ENCODE measurements around the gene DND1.

The DND1 gene

DNA sequence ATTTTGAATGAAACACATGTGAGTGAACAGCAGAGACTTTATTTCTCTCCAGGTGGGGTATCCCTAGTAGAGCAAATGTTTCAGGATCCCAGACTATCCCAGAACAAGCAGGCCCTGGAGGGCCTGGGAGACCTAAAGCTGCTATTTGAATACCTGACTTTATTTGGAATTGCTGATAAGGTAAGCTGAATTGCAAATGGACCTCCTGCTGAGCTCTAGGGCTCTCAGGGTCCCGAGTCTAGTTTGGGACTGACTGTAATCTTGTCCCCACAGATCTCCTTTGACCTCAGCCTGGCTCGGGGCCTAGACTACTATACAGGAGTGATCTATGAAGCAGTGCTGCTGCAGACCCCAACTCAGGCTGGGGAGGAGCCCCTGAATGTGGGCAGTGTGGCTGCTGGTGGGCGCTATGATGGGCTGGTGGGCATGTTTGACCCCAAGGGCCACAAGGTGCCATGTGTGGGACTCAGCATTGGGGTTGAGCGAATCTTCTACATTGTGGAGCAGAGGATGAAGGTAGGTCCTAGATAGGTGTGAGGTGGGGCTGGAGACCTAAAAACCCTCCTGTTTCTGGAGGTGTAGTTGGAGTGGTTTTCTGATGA, 23.6 kb upstream of the DND1 start:
- Histone ChIP-seq H3K9ac (ENCODE audit: low read length) (no peak overlapping the region), H3K27me3 (ENCODE audit: control insufficient read depth in 1 of 2, insufficient read depth in 2 of 2, low read length in 2 of 2) (no peaks in the 10 kb centered on the region), H3K4me1 (ENCODE audit: insufficient read depth, low read length) (peaks cover 19% of the 10 kb centered on the region), H3K27ac (ENCODE audit: low read depth, low read length) (no peak overlapping the region), H3K9me3 (ENCODE audit: low read length) (no peaks in the 10 kb centered on the region), H3K36me3 (ENCODE audit: insufficient read depth, low read length) (peaks cover 69% of the 10 kb centered on the region), H3K4me3 (ENCODE audit: low read depth in 1 of 2, low read length in 2 of 2) (no peak overlapping the region)

DNA sequence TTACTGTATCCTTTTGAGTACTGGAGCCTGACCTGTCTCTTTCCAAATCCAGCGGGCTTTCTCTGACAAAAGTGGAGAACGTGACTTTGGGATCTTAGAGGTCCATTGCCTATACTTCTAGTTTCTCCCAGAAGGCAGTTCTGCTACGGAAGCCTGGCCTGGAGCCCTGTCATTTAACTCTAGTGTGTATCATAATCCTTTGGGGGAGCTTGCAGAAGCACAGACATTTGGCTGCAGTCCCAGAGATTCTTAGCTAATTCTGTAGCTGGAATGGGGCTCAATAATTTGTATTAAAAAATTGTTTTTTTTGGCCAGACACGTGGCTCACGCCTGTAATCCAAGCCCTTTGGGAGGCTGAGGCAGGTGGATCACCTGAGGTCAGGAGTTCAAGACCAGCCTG, 20.9 kb upstream of the DND1 start:
- H3K4me3 ChIP-seq (ENCODE audit: low read depth in 1 of 2, low read length in 2 of 2) = no peak overlapping the region
- no peak overlapping the region for H3K27ac ChIP-seq (ENCODE audit: low read depth, low read length)
- H3K9me3 ChIP-seq (ENCODE audit: low read length) = no peaks in the 10 kb centered on the region
- H3K27me3 ChIP-seq (ENCODE audit: control insufficient read depth in 1 of 2, insufficient read depth in 2 of 2, low read length in 2 of 2) = no peaks in the 10 kb centered on the region
- H3K36me3 ChIP-seq (ENCODE audit: insufficient read depth, low read length) = peaks cover 60% of the 10 kb centered on the region
- H3K9ac ChIP-seq (ENCODE audit: low read length) = no peak overlapping the region
- H3K4me1 ChIP-seq (ENCODE audit: insufficient read depth, low read length) = peaks cover 25% of the 10 kb centered on the region

DNA sequence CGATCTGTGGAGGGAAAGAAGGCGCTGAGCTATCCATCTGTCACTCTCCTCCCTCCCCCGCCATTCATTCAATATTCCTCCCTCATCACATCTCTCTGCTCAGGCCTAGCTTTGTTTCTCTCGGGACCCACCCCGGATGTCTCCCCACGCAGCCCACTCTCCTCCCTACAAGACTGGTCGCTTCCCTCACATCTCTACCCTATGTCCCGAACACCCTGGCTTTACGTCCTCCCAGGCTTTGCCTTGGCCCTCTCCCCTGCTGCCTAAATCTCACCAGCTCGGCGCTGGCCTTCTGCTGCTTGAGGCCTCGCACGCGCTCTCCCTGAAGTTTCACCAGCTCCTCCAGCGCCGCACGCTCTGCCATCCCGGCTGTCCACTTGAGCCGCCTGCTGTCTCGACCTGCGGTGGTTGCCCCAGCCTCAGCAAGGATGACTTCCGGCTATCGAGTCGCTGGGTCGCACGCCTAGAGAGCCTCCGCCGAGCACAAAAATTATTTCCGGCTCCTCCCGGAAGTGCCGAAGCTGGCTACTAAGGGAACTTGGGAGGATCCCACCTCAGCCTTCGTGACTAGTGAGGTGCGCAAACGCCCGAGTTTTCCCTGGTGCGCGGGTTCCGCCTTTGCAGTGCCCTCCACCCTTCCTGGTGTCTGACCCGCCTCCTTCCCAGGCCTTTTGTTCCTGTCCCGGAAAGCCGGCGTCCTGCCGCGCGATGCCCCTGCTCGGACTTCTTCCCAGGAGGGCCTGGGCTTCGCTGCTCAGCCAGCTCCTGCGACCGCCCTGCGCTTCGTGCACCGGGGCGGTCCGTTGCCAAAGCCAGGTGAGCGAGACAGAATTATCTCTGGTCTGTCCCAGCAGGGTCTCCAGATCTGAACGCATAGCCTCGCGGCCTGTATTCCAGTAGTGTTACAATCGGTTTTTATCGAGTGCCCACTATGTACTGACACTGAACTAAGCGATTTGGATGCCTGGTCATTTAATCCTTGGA, 17.9 kb upstream of the DND1 start, which contains the start of the genes HARS1 and HARS2:
Gene HARS1, minus strand, starts transcription at position 430 of the 984 bp plus-strand sequence. Its CDS starts 66 bp downstream, at position 364.
Gene HARS2, plus strand, starts transcription at position 515 of the 984 bp plus-strand sequence. Its CDS starts 194 bp downstream, at position 709.
- H3K27me3 ChIP-seq (ENCODE audit: control insufficient read depth in 1 of 2, insufficient read depth in 2 of 2, low read length in 2 of 2) = no peaks in the 10 kb centered on the region
- H3K9ac ChIP-seq (ENCODE audit: low read length) = peak within 1 kb of the TSS; percentile 86
- H3K36me3 ChIP-seq (ENCODE audit: insufficient read depth, low read length) = peaks cover 44% of the 10 kb centered on the region
- H3K4me3 ChIP-seq (ENCODE audit: low read depth in 1 of 2, low read length in 2 of 2) = peak within 1 kb of the TSS; percentile 84 to 91
- H3K27ac ChIP-seq (ENCODE audit: low read depth, low read length) = peak within 1 kb of the TSS; percentile 90
- H3K4me1 ChIP-seq (ENCODE audit: insufficient read depth, low read length) = peaks cover 25% of the 10 kb centered on the region
- no peaks in the 10 kb centered on the region for H3K9me3 ChIP-seq (ENCODE audit: low read length)

DNA sequence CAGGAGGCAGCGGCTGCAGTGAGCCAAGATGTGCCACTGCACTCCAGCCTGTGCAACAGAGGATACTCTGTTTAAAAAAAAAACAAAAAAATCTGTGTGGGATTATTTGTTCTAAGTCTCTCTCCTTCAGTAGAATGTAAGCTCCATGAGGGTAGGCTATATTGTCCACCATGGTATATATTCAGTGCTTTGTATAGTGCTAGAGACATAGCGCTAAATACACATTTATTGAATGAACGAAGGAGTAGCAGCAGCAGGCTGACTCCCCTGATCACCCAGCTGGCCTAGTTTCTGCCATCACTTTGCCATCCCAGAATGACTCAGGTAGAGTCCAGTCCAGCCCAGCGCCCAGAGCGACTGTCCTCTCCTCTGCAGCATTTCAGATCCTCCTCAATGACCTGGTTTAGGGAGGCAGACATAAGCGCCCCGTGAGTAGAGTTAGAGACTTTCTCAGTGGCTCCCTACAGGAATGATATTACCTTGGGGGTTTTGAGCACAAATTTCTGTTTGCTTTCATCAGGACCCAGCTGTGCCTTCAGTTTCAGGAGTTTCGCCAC, 17.1 kb upstream of the DND1 start:
- Histone ChIP-seq H3K27me3 (ENCODE audit: control insufficient read depth in 1 of 2, insufficient read depth in 2 of 2, low read length in 2 of 2) (no peaks in the 10 kb centered on the region), H3K36me3 (ENCODE audit: insufficient read depth, low read length) (peaks cover 38% of the 10 kb centered on the region), H3K27ac (ENCODE audit: low read depth, low read length) (peak overlapping the region; percentile 90), H3K4me3 (ENCODE audit: low read depth in 1 of 2, low read length in 2 of 2) (peak overlapping the region; percentile 84 to 91), H3K9me3 (ENCODE audit: low read length) (no peaks in the 10 kb centered on the region), H3K4me1 (ENCODE audit: insufficient read depth, low read length) (peaks cover 25% of the 10 kb centered on the region), H3K9ac (ENCODE audit: low read length) (peak overlapping the region; percentile 86)

DNA sequence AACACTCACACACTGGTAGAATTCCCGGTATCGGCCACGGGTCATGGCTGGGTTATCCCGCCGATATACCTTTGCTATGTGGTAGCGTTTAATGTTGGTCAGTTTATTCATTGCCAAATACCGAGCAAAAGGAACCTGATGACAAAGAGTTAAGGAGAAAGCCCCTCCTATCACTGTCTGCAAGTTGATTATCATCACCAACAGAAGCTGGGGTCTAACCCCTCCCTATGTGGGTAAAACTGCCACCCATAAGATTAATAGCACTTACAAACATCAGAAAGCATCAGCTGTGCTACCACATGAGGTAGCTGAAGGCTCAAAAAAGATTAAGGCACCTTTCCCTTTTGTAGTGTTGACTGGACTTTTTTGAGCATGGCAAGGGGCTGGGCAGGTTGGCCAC, 5.6 kb upstream of the DND1 start:
- Histone ChIP-seq H3K36me3 (ENCODE audit: insufficient read depth, low read length) (peaks cover 61% of the 10 kb centered on the region), H3K27me3 (ENCODE audit: control insufficient read depth in 1 of 2, insufficient read depth in 2 of 2, low read length in 2 of 2) (no peaks in the 10 kb centered on the region), H3K27ac (ENCODE audit: low read depth, low read length) (no peak overlapping the region), H3K9me3 (ENCODE audit: low read length) (no peaks in the 10 kb centered on the region), H3K4me3 (ENCODE audit: low read depth in 1 of 2, low read length in 2 of 2) (no peak overlapping the region), H3K9ac (ENCODE audit: low read length) (no peak overlapping the region), H3K4me1 (ENCODE audit: insufficient read depth, low read length) (no peaks in the 10 kb centered on the region)

DNA sequence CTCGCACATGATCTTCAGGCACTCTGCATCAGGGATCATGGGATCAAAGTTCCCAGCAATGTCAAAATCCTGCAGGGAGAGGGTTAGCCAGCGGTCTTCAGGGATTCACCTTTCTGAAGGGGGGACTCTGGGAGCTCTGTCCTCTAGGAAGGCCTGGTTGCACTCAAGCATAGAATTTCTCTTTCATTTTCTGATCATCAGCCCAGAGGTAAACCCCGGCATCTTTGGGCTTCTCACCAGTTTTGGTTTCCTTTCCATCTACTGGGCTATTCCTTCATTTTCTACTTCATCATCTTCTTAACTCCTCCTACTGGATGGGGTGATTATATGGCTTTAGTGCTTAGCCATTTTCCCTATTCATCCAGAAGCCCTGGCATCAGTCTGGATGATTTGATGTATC, 4.6 kb upstream of the DND1 start:
- H3K4me1 ChIP-seq (ENCODE audit: insufficient read depth, low read length) = no peaks in the 10 kb centered on the region
- H3K9ac ChIP-seq (ENCODE audit: low read length) = no peak overlapping the region
- peaks cover 61% of the 10 kb centered on the region for H3K36me3 ChIP-seq (ENCODE audit: insufficient read depth, low read length)
- H3K27me3 ChIP-seq (ENCODE audit: control insufficient read depth in 1 of 2, insufficient read depth in 2 of 2, low read length in 2 of 2) = no peaks in the 10 kb centered on the region
- H3K9me3 ChIP-seq (ENCODE audit: low read length) = no peaks in the 10 kb centered on the region
- no peak overlapping the region for H3K4me3 ChIP-seq (ENCODE audit: low read depth in 1 of 2, low read length in 2 of 2)
- no peak overlapping the region for H3K27ac ChIP-seq (ENCODE audit: low read depth, low read length)

DNA sequence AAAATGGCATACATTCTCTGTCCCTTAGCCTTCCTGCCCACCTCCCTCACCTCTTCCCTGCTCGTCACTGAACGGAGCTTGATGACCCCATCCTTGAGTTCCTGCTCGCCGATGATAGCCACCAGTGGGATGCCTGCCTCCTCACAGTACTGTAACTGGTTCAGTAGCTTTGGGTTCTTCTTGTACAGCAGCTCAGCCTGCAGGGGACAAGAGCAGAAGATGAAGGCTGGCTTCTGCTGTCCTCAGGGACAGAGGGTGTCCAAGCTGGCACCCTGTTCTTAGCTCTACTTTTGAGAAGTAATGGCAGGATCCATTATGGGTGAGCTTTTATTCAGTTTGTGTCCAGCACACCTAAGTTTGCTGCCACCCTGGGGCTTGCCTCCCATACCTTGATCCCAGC, 1.3 kb upstream of the DND1 start:
- no peak overlapping the region for H3K9ac ChIP-seq (ENCODE audit: low read length)
- H3K4me1 ChIP-seq (ENCODE audit: insufficient read depth, low read length) = no peaks in the 10 kb centered on the region
- H3K27me3 ChIP-seq (ENCODE audit: control insufficient read depth in 1 of 2, insufficient read depth in 2 of 2, low read length in 2 of 2) = no peaks in the 10 kb centered on the region
- H3K27ac ChIP-seq (ENCODE audit: low read depth, low read length) = no peak overlapping the region
- H3K36me3 ChIP-seq (ENCODE audit: insufficient read depth, low read length) = peaks cover 55% of the 10 kb centered on the region
- no peaks in the 10 kb centered on the region for H3K9me3 ChIP-seq (ENCODE audit: low read length)
- no peak overlapping the region for H3K4me3 ChIP-seq (ENCODE audit: low read depth in 1 of 2, low read length in 2 of 2)

DNA sequence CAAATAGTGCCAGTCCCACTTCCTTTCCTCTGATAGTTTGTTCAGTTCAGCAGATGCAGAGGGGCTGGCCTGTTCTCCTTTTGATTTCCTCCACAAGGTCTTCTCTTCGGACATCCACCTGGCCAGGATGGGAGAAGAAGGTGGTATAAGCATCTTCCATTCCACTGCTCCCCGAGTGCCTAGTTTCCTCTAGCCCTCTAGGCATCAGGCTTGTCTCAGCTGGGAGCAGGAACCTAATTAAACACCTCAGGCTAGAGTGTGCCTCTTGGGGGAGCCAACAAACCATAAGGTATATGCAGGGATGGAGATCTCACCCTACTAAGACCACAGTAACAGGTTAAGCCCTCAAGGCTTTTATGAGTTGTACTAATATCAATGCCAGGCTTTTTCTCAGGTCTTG, 835 bp upstream of the DND1 start:
- Histone ChIP-seq H3K27ac (ENCODE audit: low read depth, low read length) (no peak overlapping the region), H3K9me3 (ENCODE audit: low read length) (no peaks in the 10 kb centered on the region), H3K27me3 (ENCODE audit: control insufficient read depth in 1 of 2, insufficient read depth in 2 of 2, low read length in 2 of 2) (no peaks in the 10 kb centered on the region), H3K4me3 (ENCODE audit: low read depth in 1 of 2, low read length in 2 of 2) (no peak overlapping the region), H3K4me1 (ENCODE audit: insufficient read depth, low read length) (no peaks in the 10 kb centered on the region), H3K9ac (ENCODE audit: low read length) (no peak overlapping the region), H3K36me3 (ENCODE audit: insufficient read depth, low read length) (peaks cover 55% of the 10 kb centered on the region)

DNA sequence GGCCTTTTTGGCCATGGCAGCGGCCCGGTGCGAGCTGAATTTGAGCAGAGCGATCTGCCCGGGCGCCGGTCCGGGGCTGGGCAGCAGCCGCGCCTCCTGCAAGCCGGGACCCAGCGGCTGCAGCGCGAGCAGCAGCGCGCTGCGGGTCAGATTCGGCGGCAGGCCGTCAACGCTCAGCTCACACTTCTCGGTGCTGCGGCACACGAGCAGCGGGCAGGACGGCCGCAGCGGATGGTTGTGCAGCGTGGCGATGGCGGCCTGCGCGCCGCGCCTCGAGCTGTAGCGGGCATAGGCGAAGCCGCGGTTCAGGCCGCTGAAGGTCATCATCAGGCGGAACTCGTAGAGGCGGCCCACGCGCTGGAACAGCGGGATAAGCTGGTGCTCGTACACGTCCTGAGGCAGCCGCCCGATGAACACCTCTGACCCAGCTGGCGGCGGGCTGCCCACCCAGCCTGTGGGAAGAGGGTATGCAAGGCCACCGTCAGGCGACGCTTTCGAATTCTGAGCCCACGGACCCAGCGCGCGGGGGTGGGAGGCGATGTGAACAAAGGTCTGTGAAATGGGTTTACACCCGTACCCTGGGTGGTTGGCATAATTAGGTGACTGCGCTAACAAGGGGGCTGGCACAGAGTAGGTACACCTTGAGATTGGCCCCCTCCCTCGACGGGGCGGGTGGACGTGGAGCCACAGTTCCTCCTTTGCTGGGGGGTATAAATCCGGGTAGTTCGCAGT, 755 bp downstream of the DND1 start:
- no peaks in the 10 kb centered on the region for H3K27me3 ChIP-seq (ENCODE audit: control insufficient read depth in 1 of 2, insufficient read depth in 2 of 2, low read length in 2 of 2)
- H3K9ac ChIP-seq (ENCODE audit: low read length) = no peak overlapping the region
- peak overlapping the region in 1 of 2 donors; percentile 13 for H3K4me3 ChIP-seq (ENCODE audit: low read depth in 1 of 2, low read length in 2 of 2)
- H3K36me3 ChIP-seq (ENCODE audit: insufficient read depth, low read length) = peaks cover 61% of the 10 kb centered on the region
- H3K4me1 ChIP-seq (ENCODE audit: insufficient read depth, low read length) = no peaks in the 10 kb centered on the region
- no peak overlapping the region for H3K27ac ChIP-seq (ENCODE audit: low read depth, low read length)
- H3K9me3 ChIP-seq (ENCODE audit: low read length) = no peaks in the 10 kb centered on the region

DNA sequence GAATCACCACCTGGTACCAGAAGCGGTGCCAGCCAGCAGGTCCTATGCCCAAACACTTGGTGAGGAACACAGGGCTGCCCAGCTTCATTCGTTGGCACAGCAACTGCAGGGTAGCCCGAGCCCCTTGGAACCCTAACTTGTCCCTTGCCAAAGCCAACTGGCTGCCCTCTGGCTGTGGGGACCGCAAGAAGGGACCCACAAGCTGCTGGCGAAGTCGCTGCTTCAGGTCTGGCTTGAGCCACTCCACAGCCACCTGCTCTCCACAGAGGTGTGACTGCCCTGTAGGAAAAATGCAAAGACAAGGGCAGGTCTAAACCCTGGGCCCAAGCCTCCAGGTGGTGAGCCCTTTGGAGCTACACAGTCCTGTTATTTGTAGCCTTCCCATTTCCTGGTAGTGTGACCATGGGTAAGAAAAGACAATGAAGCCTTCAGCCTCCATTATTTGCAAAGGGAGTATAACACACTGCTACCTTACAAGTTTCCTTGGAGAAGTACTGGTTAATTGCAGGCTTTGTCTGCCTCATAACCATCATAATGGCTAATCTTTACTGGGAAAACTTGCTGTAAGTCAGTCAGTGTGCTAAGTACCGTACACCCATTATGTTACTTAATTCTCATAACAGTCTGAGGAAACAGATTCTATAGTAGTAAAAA, 1.8 kb downstream of the DND1 start:
- no peaks in the 10 kb centered on the region for H3K9me3 ChIP-seq (ENCODE audit: low read length)
- no peak overlapping the region for H3K27ac ChIP-seq (ENCODE audit: low read depth, low read length)
- peaks cover 1% of the 10 kb centered on the region for H3K4me1 ChIP-seq (ENCODE audit: insufficient read depth, low read length)
- H3K4me3 ChIP-seq (ENCODE audit: low read depth in 1 of 2, low read length in 2 of 2) = no peak overlapping the region
- H3K36me3 ChIP-seq (ENCODE audit: insufficient read depth, low read length) = peaks cover 54% of the 10 kb centered on the region
- H3K9ac ChIP-seq (ENCODE audit: low read length) = no peak overlapping the region
- H3K27me3 ChIP-seq (ENCODE audit: control insufficient read depth in 1 of 2, insufficient read depth in 2 of 2, low read length in 2 of 2) = no peaks in the 10 kb centered on the region
